ENCODE data around the gene KERA.

Gene KERA

DNA sequence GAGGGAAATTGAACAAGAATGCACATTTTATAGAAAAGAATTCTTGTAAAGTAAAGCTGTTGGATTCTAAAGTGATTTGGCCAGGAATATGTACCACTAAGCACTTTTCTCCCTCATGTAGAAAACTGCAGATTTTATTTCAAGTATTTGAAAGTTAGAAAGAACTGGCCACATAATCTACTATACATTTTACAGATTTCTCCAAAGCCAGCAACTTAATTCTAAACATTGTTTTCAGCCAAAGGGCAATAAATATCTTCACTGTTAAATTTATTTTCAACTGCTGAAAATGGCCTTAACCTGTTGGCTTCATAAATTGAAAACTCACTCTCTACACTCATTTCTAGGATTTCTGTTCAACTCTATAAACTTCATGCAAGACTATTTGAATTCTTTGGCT is 15.6 kb upstream of the KERA start:
- no peak for DNase-seq (ENCODE audit: low read depth in 2 of 2)

GRCh38 chr12:91072931-91073330 is 15.1 kb upstream of the KERA start:
- DNase-seq (ENCODE audit: low read depth in 2 of 2) = no peak

DNA sequence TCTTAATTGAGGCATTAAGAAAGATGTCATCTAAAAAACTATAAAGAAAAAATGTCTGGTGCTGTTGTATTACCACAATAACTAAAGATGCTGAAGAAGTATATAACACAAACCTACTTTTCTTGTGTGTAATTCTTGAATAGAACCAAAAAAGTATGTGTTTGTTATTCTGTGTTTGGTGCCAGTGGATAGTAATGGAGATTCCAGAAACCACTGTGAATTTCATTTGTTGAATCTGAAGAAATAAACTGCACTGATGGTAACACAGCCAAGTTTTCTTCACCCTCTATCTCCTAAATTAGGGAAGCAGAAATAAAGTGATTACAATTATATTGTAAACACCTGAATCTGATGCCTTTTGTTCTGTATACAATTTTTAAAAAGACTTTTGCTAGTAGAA is 13.1 kb upstream of the KERA start:
- DNase-seq (ENCODE audit: low read depth in 2 of 2) = no peak

- DNase-seq (ENCODE audit: low read depth in 2 of 2) = no peak
These were observed 7.6 kb upstream of the KERA start for GRCh38 chr12:91065396-91065795.

DNA sequence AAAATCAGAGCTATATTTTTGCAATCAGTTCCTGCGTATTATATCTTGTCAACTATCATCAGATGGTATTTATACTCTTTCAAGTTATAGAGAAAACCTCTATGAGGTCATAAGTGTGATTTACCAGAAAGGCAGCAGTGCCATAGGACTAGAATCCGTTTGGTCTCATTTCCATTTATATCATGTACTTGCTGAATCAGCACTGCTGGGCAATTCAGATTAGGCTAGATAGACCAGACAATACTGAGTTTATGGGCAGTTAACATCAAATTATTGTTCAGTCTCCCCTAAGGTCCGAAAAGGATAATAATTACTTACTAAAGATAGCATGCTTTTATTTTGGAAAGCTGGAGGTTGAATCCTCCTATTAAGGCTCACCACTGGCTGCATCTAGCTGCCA is 6.8 kb upstream of the KERA start:
- no peak for DNase-seq (ENCODE audit: low read depth in 2 of 2)

DNA sequence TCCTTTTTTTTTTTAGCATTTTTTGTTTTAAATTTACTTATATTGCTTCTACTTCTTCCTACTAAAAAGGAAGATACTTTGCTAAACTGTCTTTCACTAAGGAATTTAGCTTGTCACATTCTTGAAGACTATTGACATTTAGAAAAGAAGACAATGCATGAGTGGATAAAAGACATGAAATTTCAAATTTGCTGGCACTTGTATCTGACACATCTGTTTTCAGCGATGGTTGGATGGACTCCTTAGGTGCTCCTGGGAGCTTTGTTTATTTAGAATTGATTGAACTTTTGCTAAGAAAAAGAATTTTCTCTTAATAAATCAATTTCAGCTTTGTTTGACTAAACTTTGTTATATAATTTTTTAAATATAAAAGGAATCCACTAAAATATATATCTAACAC is 3.3 kb upstream of the KERA start:
- DNase-seq (ENCODE audit: low read depth in 2 of 2) = no peak

- DNase-seq (ENCODE audit: low read depth in 2 of 2) = no peak
These were observed 1.4 kb upstream of the KERA start for GRCh38 chr12:91059211-91059610.

DNA sequence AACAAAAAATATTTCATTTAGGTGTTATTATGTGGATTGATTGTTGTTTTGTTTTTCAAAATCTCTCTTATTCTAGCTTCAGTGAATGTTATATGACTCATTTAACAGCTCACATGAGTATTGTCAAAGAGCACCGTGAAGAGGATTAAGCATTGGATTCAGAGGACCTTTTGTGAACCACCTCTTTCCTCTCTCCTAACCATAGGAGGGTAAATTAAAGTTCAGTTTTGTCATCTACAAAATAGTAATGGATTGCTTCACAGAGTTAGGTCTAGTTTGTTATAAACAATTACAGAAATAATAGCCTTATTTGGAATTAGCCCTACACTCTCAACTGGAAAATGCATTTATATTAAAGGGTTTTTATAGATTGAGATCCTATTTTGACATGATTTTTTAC is 962 bp upstream of the KERA start:
- no peak for DNase-seq (ENCODE audit: low read depth in 2 of 2)

DNA sequence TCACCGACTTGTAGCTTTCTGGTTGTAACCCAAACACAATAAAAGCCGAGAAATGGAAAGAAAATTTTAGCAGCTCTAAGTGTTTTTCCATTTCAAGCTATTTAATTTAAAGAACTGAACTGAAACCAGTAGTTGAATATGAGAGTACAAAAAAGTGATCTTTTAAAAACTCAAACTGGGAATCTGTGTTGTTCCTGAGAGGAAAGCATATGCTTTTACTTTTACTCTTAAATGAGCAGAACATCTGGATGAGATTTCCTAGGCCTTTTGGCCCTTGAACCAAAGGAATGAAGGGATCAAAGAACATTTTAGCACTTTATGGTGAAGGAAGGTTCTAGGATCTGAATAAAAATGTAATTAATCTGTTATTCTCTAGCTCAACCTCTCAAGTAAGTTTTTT is 1.3 kb downstream of the KERA start:
- no peak for DNase-seq (ENCODE audit: low read depth in 2 of 2)

DNA sequence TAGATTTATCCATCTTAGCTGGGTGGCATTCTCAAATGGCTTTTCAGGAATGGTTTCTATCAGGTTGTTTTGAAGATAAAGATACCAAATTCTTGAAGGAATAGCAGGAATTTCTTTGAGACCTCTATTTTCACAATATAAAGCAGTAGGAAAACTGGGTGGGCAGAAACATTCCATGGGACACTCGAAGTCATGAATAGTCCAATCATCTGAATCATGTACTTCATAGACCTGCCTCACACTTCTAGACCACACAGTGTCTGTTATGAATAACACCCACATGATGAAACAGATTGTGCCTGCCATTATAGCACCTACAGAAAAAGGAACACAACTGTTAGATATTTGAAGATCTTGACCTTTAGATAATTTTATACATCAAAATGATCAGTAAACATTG is 1.8 kb downstream of the KERA start:
- DNase-seq (ENCODE audit: low read depth in 2 of 2) = no peak

- DNase-seq (ENCODE audit: low read depth in 2 of 2) = no peak
These were observed 3.7 kb downstream of the KERA start for GRCh38 chr12:91053951-91054715.

- no peak for DNase-seq (ENCODE audit: low read depth in 2 of 2)
These were observed 5.8 kb downstream of the KERA start for GRCh38 chr12:91052026-91052425.

- no peak for DNase-seq (ENCODE audit: low read depth in 2 of 2)
These were observed 13.2 kb downstream of the KERA start for GRCh38 chr12:91044586-91044985.

DNA sequence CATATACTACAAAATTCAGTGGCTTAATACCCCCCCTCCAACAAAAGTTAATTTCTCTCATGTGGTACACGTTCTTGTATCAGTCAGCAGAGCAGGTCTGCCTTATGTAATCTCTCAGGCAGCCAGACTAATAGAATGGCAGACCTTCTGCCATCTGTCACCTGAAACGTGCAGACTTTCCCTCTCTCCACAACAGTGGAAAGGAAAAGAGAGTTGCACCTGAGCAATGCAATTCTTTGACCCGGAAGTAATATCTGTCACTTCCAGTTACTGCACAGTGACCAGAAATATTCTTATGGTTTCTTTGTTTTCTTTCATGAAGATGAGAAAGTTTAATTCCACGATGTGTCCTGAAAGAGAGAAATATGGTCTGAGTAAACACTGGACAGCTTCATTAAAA is 14.4 kb downstream of the KERA start:
- DNase-seq (ENCODE audit: low read depth in 2 of 2) = no peak

GRCh38 chr12:91040096-91040755 is 17.6 kb downstream of the KERA start:
- DNase-seq (ENCODE audit: low read depth in 2 of 2) = no peak

GRCh38 chr12:91037276-91037675 is 20.5 kb downstream of the KERA start:
- DNase-seq (ENCODE audit: low read depth in 2 of 2) = no peak

DNA sequence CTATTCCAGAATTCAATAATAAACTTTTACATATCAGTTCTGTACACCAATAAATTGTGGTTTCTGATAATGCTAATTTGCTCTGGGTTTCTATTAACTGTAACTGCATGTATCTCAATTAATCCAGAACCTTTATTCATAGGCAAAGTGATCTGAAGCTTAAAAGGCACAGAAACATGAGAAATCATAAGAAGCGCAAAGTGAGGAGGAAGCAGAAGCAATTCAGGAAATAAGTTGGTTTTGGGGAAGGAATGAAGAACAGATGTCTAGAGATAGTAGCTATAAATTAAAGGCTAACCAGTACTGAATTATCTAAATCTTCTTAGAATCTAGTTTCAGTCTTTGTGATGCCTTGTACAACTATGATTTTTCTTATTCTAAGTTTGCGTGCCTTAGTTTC is 24.6 kb downstream of the KERA start:
- no peak for DNase-seq (ENCODE audit: low read depth in 2 of 2)

DNA sequence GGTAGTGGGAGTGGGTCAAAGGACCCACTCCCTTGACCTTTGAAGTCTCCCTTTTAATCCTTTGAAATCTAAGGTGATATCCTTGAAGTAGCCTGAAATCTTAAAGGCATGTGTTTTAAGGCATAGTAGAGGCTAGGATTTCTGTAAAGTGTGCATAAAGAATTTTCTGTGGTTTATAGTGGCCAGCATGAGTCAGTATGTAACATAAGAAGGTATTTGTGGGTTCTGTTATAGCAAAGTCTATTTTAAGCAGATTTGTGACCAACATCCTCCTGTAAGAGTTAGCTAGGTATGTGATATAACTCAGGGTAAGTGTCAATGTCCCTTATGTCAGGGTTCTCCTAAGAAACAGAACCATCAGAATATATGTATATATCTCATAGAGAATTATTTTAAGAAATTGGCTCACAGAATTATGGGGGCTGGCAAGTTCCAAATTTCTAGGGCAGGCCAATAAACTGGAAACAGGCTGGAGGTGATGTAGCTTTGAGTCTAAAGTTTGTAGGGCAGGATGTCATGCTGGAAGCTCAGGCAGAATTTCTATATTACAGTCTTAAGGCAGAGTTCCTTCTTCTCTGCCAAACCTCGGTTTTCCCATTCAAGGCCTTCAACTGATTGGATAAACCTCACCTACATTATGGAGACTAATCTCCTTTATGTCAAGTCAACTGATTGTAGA is 34.4 kb downstream of the KERA start:
- DNase-seq (ENCODE audit: low read depth in 2 of 2) = no peak

GRCh38 chr12:91021076-91021475 is 36.7 kb downstream of the KERA start:
- no peak for DNase-seq (ENCODE audit: low read depth in 2 of 2)

GRCh38 chr12:91019455-91019854 is 38.4 kb downstream of the KERA start:
- no peak for DNase-seq (ENCODE audit: low read depth in 2 of 2)

DNA sequence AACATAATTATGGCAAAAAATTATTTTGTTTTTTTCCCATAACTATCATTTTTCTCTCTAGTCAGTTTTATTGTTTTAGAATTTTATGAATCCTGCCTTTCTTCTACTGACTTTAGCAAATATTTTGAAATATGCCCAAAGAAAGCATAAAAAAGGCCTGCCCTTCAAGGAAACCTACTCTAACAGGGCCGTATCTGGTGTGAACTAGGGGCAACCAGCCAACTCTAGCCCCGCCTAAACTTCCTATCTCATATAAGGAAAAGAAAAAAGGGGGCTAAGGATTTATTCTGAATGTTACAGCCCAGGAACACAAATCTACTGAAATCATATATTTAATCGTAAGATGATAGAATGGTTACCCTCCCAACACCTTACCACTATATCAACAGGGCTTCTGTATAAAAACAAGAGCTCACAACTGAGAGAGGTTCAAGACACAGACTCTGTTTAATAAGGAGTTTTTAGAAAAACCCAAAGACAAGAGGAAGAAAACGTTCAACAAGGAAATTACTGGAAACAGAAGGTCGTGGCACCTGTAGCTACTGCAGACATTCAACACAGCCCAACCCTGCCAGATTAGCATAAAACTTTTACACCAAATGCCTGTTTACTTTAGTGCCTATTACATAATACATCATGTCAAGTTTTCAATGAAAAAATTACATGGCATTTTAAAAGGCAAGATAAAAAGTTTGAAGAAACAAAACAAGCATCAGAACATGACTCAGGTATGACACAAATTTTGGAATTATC is 40.1 kb downstream of the KERA start:
- DNase-seq (ENCODE audit: low read depth in 2 of 2) = no peak

- DNase-seq (ENCODE audit: low read depth in 2 of 2) = no peak
These were observed 40.8 kb downstream of the KERA start for GRCh38 chr12:91017043-91017442.

All from stimulated activated CD8-positive, alpha-beta memory T cell treated with anti-CD3 and anti-CD28 coated beads, Interleukin-2, amount 100 ng/mL, for 1 hour (primary cell).